Stimulated activated CD4-positive, alpha-beta T cell treated with anti-CD3 and anti-CD28 coated beads, TNF-alpha, amount 100 ng/mL, for 48 hours (primary cell): Measurements from ENCODE around the gene GTF3C1.

ENCODE experiments used
- DNase-seq, 3 donors: peaks; one replicate each; pipeline ENCODE4 v3.0.0-alpha.2; 2020; ENCODE audit warnings: low read depth in 3 of 3

Gene GTF3C1

DNA sequence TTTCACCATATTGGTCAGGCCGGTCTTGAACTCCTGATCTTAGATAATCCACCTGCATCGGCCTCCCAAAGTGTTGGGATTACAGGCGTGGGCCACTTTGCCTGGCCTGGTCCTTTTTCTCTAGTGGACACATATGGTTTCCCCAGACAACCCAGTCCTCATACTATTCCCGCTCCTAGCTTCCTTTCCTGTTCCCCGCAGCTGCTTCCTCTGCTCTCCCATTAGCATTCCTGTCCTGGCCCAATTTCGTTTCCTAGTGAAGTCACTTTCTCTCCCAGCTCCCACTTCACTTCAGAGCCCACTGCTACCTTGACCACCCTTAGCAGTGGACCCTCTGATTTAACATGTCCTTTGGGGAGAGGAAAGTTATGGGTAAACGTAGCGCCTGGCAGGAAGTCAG lies 11.5 kb upstream of the GTF3C1 start:
- DNase-seq: no peak

DNA sequence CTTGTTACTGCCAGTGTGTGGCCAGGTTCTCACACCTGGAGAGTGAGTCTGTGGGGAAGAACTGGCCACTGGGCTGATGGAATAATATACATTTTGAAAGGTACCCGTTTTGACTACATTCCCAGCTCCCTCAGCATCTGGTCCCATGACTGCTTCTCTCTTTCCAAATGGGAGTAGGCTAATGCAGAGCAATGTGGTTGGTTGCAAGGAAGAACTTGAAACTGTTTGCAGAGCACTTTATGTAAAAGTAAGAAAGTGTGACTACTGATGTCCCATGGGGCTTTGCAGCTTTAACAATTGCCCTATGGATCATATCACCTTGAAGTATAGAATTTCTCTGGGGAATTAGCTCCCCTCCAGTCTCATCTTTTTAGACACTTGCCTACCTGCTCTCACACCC lies 9.2 kb upstream of the GTF3C1 start:
- DNase-seq: no peak

GRCh38 chr16:27558434-27558833 lies 8.7 kb upstream of the GTF3C1 start:
- DNase-seq: no peak

GRCh38 chr16:27556471-27556870 lies 6.8 kb upstream of the GTF3C1 start:
- no peak for DNase-seq

DNA sequence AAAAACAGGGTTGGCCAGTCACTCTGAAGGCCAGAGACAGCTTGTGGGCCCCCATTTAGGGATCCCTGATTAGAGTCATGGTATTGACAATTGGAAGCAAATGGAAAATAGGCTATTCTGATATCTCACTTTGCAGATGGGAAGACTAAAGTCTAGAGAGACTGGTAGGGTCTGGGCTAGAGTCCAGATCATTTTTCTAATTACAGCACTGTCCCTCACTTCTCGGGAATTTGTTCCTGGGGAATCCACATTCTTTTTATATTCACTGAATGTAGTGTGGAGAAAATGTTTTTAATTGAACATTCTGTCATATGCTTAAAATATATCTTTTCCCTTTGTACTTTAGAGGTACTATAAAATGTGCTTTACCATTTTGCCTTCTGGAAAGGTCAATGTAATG lies 1.3 kb upstream of the GTF3C1 start:
- no peak for DNase-seq

DNA sequence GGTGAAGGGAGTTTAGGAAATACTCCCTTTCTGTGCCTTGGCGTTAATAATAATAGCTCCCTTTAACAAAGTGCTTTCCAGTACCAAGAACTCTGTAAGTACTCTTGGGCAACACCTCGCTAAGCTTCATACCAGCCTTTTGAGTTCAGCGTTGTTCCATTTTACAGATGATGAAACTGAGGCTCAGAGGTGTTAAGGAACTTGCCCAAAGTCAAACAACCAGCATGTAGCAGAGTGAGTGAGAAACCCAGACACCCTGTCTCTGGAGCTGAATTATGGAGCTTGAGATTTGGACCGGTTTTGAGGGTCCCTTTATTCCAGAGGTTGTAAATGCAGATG lies 838 bp upstream of the GTF3C1 start:
- no peak for DNase-seq

DNA sequence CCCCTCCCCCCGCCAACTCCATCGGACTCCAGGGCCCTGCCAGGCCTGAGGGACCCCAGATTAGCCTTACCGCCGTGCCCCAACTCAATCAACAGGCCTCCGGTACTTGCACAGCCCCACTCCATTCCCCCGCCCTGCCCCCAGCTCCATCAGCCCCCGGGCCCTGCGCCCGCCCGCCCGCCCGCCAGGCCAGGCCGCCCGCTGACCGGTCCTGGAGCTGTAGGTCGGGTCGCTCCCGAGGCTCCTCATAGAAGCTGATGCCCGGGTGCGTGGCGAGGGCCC lies 308 bp downstream of the GTF3C1 start:
- peak in 1 of 3 donors; percentile 15 for DNase-seq

DNA sequence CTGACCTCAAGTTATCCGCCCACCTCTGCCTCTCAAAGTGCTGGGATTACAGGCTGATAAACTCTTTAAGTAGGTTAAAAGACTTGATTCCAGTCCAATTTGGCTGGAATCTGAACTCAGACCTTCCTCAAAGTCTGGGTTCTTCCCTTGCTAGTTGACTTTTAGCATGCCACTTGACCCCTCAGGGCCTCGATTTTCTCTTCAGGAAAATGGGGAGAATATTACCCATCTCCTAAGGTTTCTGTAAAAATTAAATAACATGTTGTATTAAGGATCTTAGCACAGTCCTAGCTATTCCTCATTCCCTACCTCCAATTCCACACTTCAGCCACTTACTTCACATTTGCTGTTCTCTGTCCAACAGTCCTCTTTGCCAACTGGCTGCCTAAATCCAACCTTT lies 1.9 kb downstream of the GTF3C1 start:
- no peak for DNase-seq

DNA sequence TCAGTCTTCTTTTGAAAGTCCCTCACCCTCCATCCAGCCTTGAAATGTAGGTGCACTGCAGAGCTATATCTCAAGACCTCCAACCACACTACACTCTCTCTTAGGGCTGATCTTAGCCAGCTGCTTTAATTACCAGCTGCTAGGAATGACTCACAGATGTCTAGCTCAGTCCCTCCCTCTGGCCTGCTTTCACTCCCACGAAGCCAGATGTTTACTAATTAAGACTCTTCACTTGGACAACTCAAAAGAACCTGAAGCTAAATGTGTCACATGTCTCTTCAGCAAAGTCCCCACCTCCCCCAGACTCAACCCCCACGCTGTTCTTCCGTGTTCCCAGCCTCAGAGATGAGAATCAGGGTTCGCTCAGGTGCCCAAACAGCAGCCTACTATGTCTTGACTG lies 2.6 kb downstream of the GTF3C1 start:
- DNase-seq: no peak

DNA sequence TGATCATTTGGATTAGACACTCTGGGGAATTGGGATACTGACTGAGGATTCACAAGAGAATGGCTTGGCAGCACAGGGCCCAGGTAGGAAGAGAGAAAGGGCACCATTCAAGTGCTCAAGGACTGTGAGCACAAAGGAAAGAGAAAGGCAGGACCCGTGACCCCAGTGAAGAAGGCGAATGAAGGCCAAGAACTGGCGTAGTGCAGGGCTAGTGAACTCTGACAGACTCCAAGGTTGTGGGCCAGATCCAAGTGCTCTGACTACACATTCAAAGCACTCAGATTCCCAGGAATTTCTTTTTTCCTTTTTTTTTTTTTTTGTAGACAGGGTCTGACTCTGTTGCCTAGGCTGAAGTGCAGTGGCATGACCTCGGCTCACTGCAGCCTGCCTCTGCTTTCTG lies 5.0 kb downstream of the GTF3C1 start:
- DNase-seq: no peak

- DNase-seq: no peak
Observed at GRCh38 chr16:27543801-27544200, 5.9 kb downstream of the GTF3C1 start.

GRCh38 chr16:27539636-27540035 lies 10.1 kb downstream of the GTF3C1 start:
- no peak for DNase-seq

DNA sequence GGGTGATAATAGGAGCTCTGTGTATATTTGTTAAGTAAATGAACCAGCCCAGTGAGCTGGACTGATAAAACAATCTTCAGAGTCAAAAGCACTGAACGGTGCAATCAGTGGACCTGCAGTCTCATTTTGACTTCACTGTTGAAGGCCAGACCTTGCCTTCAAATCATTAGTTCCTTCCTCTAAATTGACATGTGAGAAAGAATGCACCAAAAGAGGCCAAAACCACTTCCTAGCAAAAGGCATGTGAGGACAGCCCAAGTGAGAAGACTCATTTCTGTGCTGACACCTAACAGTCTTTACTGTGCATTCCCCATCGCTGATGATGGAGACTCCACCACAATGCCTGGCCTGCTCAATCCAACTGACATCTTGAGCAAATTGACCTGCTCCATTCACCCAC lies 10.6 kb downstream of the GTF3C1 start:
- no peak for DNase-seq

GRCh38 chr16:27538528-27538927 lies 11.2 kb downstream of the GTF3C1 start:
- DNase-seq: no peak

DNA sequence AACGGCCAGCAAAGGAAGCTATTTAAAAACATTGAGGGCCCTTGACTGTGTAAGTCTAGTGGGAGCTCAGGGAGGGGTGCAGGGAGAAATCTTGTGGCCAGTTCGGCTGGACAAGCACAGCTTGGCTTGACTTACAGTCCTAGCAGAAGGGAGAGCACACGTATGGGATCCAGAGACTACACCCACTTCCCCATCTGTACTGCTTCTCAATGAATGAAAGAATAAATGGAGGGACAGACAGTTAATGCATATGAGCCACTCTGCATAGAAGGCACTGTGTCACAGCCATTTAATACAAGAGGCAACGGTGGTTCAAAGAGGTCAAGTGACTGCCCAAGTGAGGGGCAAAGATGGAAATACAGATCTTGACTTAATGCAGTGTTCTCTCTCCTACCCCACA lies 15.5 kb downstream of the GTF3C1 start:
- no peak for DNase-seq

DNA sequence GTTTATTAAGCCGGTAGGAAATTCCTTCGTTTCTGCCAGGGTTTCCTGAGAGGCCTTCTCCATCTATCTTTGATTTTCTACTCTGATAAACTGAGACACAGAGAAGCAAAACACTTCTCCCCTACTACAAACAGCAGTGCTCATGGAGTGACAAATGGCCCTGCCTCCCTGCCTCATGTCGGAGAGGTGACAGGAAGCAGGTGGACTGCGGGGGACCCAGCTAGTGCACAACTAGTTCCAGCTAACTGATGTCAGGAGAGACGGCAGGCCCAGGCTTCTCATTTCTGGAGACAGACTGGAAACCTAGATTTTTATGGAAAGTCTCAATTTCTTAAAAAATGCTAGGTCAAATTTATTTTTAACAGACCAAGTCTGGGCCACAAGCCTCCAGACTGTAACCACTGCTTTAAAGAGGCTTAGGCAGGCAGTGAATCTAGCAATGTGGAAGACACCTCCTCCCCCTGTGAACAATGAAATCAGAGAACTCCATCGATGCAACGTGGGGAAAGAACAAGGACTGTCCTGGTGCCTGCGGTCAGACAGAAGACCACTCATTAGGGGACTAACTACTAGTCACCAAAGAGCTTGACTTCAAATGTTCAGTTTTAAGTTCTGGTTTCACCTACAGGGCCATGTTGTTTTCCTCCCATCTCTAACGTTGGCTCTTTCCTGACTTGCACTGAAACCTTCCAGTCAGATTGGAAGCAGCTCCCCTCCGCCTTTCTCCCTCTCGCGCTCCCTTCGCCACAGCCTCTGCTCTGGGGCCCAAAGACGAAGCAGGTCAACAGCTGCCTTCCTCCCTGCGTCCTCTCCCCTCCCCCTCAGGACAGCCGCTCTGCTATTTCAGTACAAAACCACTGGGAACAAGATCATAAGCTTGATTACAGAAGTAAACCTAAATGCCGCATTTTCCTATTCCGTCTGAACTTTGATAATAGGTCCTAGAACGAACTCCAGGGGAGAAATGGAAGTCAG lies 17.6 kb downstream of the GTF3C1 start:
- DNase-seq: no peak

DNA sequence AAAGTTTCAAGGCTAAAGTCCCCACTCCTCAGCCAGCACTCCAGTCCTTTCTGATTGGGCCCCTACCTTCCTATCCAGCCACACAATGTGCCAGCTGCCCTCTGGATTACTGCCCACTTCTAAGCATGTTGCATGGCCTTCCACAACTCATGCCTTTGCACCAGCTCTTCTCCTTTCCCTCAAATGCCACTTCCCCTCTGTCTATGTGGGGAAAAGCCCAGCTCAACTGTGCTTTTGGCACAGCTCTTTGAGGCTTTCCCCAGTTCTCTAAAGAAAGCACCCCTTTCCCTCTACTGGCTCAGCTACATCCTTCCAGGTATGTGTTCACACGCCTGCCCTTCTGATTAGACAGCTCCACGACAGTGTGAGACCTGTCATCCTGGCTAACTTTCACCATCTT lies 18.5 kb downstream of the GTF3C1 start:
- no peak for DNase-seq

GRCh38 chr16:27529962-27530361 lies 19.8 kb downstream of the GTF3C1 start:
- DNase-seq: no peak

GRCh38 chr16:27528294-27528693 lies 21.4 kb downstream of the GTF3C1 start:
- no peak for DNase-seq

DNA sequence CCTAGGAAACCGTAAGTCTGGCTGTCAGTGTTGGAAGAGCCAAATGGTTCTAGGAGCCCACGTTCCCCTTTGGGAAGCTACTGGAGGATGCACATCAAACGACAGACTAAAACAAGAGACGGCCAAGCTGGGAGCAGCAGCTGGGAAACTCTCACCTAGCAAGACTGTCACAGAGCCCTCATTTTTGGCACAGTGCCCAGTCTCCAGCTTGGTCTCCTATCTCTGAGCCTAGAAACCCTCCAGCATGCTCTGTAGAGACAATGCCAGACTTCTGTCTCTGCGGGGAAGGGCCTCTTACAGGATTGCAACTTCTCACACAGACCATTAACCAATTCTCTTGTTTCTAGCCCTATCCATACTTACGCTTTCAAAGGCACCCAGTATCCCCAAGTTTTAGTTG lies 23.5 kb downstream of the GTF3C1 start:
- DNase-seq: no peak

DNA sequence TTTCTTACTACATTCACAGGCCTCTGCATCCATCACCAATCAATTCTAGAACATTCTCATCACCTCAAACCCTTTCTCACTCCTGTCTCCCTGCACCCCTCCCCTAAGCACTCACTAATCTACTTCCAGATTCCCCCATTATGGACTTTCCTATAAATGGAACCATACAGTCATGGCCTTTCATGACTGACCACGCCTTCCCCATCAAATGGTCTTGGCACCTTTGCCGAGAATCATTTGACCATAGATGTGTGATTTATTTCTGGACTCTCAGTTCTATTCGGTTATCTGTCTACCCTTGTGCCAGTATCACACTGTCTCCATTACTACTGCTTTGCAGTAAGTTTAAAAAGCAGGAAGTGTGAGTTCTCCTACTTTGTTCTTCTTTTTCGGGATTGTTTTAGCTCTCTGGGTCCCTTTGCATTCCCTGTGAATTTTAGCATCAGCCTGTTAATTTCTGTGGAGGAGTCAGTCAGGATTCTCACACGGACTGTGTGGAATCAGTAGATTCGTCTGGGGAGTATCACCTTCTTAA lies 27.5 kb downstream of the GTF3C1 start:
- no peak for DNase-seq

DNA sequence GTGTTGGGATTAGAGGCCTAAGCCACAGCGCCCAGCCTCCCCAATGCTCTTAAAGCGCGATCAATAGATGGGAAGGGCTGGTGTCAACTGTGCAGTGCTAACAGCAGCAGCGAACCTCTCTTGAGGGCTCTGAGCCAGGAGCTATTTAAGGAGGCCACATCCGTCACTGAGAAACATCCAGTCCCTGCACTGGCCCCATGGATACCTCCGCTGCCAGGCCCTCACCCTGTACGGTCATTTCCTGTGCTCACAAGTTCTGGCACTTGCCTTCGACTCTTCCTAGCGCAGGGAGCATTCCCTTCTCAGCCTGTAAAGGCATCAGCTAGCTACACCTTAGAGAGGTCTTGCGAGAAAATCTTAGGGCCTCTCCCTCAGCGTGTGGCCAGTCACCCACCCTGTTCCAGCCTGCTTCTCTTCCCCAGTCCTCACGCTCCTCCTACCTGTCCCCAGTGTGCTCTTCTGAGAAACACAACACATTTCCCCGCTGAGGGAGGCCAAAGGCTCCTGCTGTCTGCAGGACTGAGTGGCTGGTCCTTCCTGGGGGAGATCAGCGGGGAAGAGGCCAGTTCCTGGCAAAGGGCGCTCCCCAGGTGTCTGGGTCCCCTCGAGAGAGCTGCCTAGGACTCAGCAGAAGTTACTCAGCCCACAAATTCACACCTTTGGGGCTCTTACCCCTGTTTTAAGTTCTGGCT lies 28.6 kb downstream of the GTF3C1 start:
- no peak for DNase-seq

DNA sequence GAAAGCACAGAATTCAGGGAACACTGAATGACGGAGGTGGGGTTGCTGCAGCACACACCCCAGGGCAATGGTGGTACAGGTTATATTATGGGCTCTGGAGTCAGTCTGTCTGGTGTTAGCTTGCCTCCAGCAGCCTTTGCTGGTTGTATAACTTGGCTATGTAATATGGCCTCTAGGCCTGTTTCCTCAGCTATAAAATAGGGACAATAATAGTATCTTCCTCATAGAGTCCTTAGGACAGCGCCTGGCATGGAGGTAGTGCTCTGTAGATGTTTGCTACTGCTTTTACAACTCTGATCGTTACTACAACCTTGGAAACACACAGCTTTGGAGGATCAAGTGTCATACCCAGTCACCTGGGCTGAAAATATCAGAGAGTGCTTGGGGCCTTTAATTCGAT lies 31.5 kb downstream of the GTF3C1 start:
- DNase-seq: no peak
